GM18511 (cell line): ENCODE results near the gene HOXB7.

ENCODE experiments used
- ATAC-seq: cut with Tn5 transposase; IDR thresholded peaks from one replicate; pipeline ENCODE4 v1.9.1; 2021; ENCODE audit warnings: mild to moderate bottlenecking, moderate library complexity; ENCODE audit not compliant: unreplicated experiment

The HOXB7 gene

GRCh38 chr17:48637323-48638260 is 26.8 kb upstream of the HOXB7 start:
- ATAC-seq: no peak

- peak; percentile 65 for ATAC-seq
These were observed 25.6 kb upstream of the HOXB7 start for GRCh38 chr17:48636177-48637018.

- ATAC-seq: no peak
These were observed 23.8 kb upstream of the HOXB7 start for GRCh38 chr17:48634493-48635208.

GRCh38 chr17:48633266-48633677 is 22.5 kb upstream of the HOXB7 start:
- no peak for ATAC-seq

- no peak for ATAC-seq
These were observed 21.9 kb upstream of the HOXB7 start for GRCh38 chr17:48632579-48633265.

GRCh38 chr17:48631693-48632578 is 21.1 kb upstream of the HOXB7 start:
- ATAC-seq: peak; percentile 56

- ATAC-seq: no peak
These were observed 20.3 kb upstream of the HOXB7 start for GRCh38 chr17:48630925-48631692.

GRCh38 chr17:48630009-48630924 is 19.4 kb upstream of the HOXB7 start:
- ATAC-seq: no peak

GRCh38 chr17:48629411-48629759 is 18.6 kb upstream of the HOXB7 start:
- ATAC-seq: no peak

- ATAC-seq: no peak
These were observed 18.0 kb upstream of the HOXB7 start for GRCh38 chr17:48628649-48629410.

- no peak for ATAC-seq
These were observed 17.1 kb upstream of the HOXB7 start for GRCh38 chr17:48627623-48628521.

- no peak for ATAC-seq
These were observed 16.3 kb upstream of the HOXB7 start for GRCh38 chr17:48627118-48627597.

- ATAC-seq: no peak
These were observed 15.7 kb upstream of the HOXB7 start, which contains the start of gene HOXB9 for GRCh38 chr17:48626245-48627117. HOXB9 (minus strand) TSS chr17:48626358; CDS start chr17:48626269, 89 bp downstream.

- no peak for ATAC-seq
These were observed 14.9 kb upstream of the HOXB7 start for GRCh38 chr17:48625495-48626244.
